PC-3 (cell line): ENCODE data around the gene STX11. TPM values are rescaled to one million over a fixed set of nuclear protein-coding genes. Genes with fewer than 3 reads are reported as not detected.

ENCODE experiments used
- ATAC-seq: fragments of 200-7000 bp; cut with Tn5 transposase; 2 replicates; pipeline ENCODE4 v1.9.1; 2020; ENCODE audit warnings: mild to moderate bottlenecking, moderate library complexity
- BruUV-seq: library from RNA; stranded (reverse); fragments of 400-500 nt; replicated peaks from 2 replicates; lab custom pipeline; 2021; lab: Mats Ljungman, UMichigan
- CTCF ChIA-PET: fragments of 300-600 bp; sonication (Branson Sonifier 250); formaldehyde crosslinking; loops from one replicate; lab custom pipeline; 2022; ENCODE audit warnings: antibody characterized with exemption; lab: Charles Lee
- POLR2A ChIA-PET: fragments of 300-600 bp; sonication (Branson Sonifier 250); formaldehyde crosslinking; loops from one replicate; lab custom pipeline; 2022; ENCODE audit warnings: antibody characterized with exemption; ENCODE audit not compliant: unreplicated experiment; lab: Charles Lee
- DNase-seq: peaks from one replicate; pipeline ENCODE4 v3.0.0-alpha.2; 2015
- H2AFZ ChIP-seq: fragments of 300-600 bp; sonication (generic); 2 replicates; pipeline ENCODE4 v1.6.0; 2016; ENCODE audit warnings: antibody characterized with exemption, low read length
- H3F3A ChIP-seq: fragments of 300-600 bp; sonication (generic); one replicate; pipeline ENCODE4 v1.6.0; 2017; ENCODE audit warnings: antibody characterized with exemption, low read length, control low read depth, mild to moderate bottlenecking; ENCODE audit not compliant: unreplicated experiment
- H3K27ac ChIP-seq: fragments of 300-600 bp; sonication (generic); 2 replicates; pipeline ENCODE4 v1.5.1; 2016; ENCODE audit warnings: mild to moderate bottlenecking, low read length
- H3K27me3 ChIP-seq: fragments of 300-600 bp; sonication (generic); 2 replicates; pipeline ENCODE4 v1.6.1; 2016; ENCODE audit warnings: low read length, mixed read lengths
- H3K36me3 ChIP-seq: fragments of 300-600 bp; sonication (generic); 2 replicates; pipeline ENCODE4 v1.6.1; 2016; ENCODE audit warnings: low read depth, mixed run types, low read length, mixed read lengths
- H3K4me1 ChIP-seq: fragments of 300-600 bp; sonication (generic); 2 replicates; pipeline ENCODE4 v1.5.1; 2016; ENCODE audit warnings: low read length; ENCODE audit not compliant: insufficient read depth
- H3K4me2 ChIP-seq: fragments of 300-600 bp; sonication (generic); 2 replicates; pipeline ENCODE4 v1.6.0; 2016; ENCODE audit warnings: low read length
- H3K4me3 ChIP-seq: fragments of 300-600 bp; sonication (generic); 2 replicates; pipeline ENCODE4 v1.5.1; 2016; ENCODE audit warnings: mild to moderate bottlenecking, low read length, mixed read lengths
- H3K79me2 ChIP-seq: fragments of 300-600 bp; sonication (generic); 2 replicates; pipeline ENCODE4 v1.6.1; 2017; ENCODE audit warnings: low read length, mixed read lengths
- H3K9ac ChIP-seq: fragments of 300-600 bp; sonication (generic); 2 replicates; pipeline ENCODE4 v1.6.0; 2016; ENCODE audit warnings: mild to moderate bottlenecking, low read length
- H3K9me2 ChIP-seq: fragments of 300-600 bp; sonication (generic); replicated peaks from 2 replicates; pipeline ENCODE4 v1.6.1; 2016; ENCODE audit warnings: mixed run types, low read length, mixed read lengths
- H3K9me3 ChIP-seq: fragments of 300-600 bp; sonication (generic); 2 replicates; pipeline ENCODE4 v1.6.1; 2016; ENCODE audit warnings: low read length, mixed read lengths
- H4K20me1 ChIP-seq: fragments of 300-600 bp; sonication (generic); 2 replicates; pipeline ENCODE4 v1.6.1; 2016; ENCODE audit warnings: low read length, mixed read lengths
- EZH2 ChIP-seq: fragments of 300-600 bp; sonication (generic); IDR thresholded peaks from one replicate; pipeline ENCODE4 v1.6.1; 2017; ENCODE audit warnings: antibody characterized with exemption, mild to moderate bottlenecking, low read length; ENCODE audit not compliant: unreplicated experiment
- EZH2phosphoT487 ChIP-seq: fragments of 300-600 bp; sonication (generic); IDR thresholded peaks from 2 replicates; pipeline ENCODE4 v1.6.1; 2018; ENCODE audit warnings: mild to moderate bottlenecking, antibody characterized with exemption, low read length, borderline replicate concordance
- intact Hi-C: fragments of 100-400 bp; cut with micrococcal nuclease; formaldehyde crosslinking; loops from 2 replicates; pipeline ENCODE4 v1.9.0; 2023
- total RNA-seq: library from RNA; depleted of rRNA; stranded (reverse); fragments of >200 nt; gene quantifications from 2 replicates; pipeline ENCODE4 v1.2.3, GENCODE V29; 2014; rRNA removed
- TF ChIP-seq, protein P1 (sequence below): fragments of 300-600 bp; sonication (generic); conservative IDR thresholded peaks from 2 replicates; pipeline ENCODE4 v1.5.1; 2017; ENCODE audit warnings: antibody characterized with exemption, low read depth, mild to moderate bottlenecking, low read length

The STX11 gene
- total RNA-seq, 1 experiment from 2014 or later: 1.5 TPM

- H3K27ac ChIP-seq: no peak overlapping the region
- CTCF ChIA-PET: no interaction called here
- H3K9ac ChIP-seq: no peak overlapping the region
- H3F3A ChIP-seq: no peaks in the 10 kb centered on the region
- no peaks in the 10 kb centered on the region for H4K20me1 ChIP-seq
- H3K9me3 ChIP-seq: no peaks in the 10 kb centered on the region
- intact Hi-C loops: no loop called here
- no peak for DNase-seq
- no peaks in the 10 kb centered on the region for H3K9me2 ChIP-seq
- BruUV-seq: no TSS peak
- no peak for ATAC-seq
- no peaks in the 10 kb centered on the region for H3K36me3 ChIP-seq
- no peaks in the 10 kb centered on the region for H3K79me2 ChIP-seq
- TF ChIP-seq, protein P1, sequence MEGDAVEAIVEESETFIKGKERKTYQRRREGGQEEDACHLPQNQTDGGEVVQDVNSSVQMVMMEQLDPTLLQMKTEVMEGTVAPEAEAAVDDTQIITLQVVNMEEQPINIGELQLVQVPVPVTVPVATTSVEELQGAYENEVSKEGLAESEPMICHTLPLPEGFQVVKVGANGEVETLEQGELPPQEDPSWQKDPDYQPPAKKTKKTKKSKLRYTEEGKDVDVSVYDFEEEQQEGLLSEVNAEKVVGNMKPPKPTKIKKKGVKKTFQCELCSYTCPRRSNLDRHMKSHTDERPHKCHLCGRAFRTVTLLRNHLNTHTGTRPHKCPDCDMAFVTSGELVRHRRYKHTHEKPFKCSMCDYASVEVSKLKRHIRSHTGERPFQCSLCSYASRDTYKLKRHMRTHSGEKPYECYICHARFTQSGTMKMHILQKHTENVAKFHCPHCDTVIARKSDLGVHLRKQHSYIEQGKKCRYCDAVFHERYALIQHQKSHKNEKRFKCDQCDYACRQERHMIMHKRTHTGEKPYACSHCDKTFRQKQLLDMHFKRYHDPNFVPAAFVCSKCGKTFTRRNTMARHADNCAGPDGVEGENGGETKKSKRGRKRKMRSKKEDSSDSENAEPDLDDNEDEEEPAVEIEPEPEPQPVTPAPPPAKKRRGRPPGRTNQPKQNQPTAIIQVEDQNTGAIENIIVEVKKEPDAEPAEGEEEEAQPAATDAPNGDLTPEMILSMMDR: no peak
- no peak for TF ChIP-seq EZH2
- no peak for TF ChIP-seq EZH2phosphoT487
- no peak overlapping the region for H3K4me2 ChIP-seq
- no peaks in the 10 kb centered on the region for H3K27me3 ChIP-seq
- no peak overlapping the region for H2AFZ ChIP-seq
- no peaks in the 10 kb centered on the region for H3K4me1 ChIP-seq
- H3K4me3 ChIP-seq: no peak overlapping the region
- POLR2A ChIA-PET: no interaction called here
These were observed 84.6 kb downstream of the STX11 start for GRCh38 chr6:144234935-144235334.

Other genes with a start within 250 kb of the STX11 start
- 10.9 and 14.4 TPM in 2 replicates for gene PLAGL1, start 142.3 kb upstream of the STX11 start, total RNA-seq
- gene SF3B5, start 54.9 kb upstream of the STX11 start, total RNA-seq: 124 and 139 TPM in 2 replicates
- gene UTRN, start 134.8 kb downstream of the STX11 start, total RNA-seq: 49.0 and 58.3 TPM in 2 replicates